Activated CD4-positive, CD25-positive, alpha-beta regulatory T cell treated with anti-CD3 and anti-CD28 coated beads, Interleukin-2, amount 50 U/mL, for 16 hours (primary cell): ENCODE results near the gene PTPN13.
"Not testable (repeated sequence)": the region's sequence is repeated elsewhere in the genome, so short reads cannot be mapped to it uniquely, and the experiment has no call there.

Experiments used
- DNase-seq: peaks from one replicate; pipeline ENCODE4 v3.0.0-alpha.2; 2020; ENCODE audit warnings: low read depth, low spot score

The PTPN13 gene

GRCh38 chr4:86718152-86718551, 124.0 kb downstream of the PTPN13 start:
- no peak for DNase-seq

GRCh38 chr4:86719149-86719548, 125.0 kb downstream of the PTPN13 start:
- not testable (repeated sequence) for DNase-seq

GRCh38 chr4:86720508-86721068, 126.5 kb downstream of the PTPN13 start:
- no peak for DNase-seq

- DNase-seq = no peak
These were observed 127.3 kb downstream of the PTPN13 start for GRCh38 chr4:86721412-86721811.

- DNase-seq = no peak
These were observed 136.2 kb downstream of the PTPN13 start for GRCh38 chr4:86730310-86730709.

- no peak for DNase-seq
These were observed 143.1 kb downstream of the PTPN13 start for GRCh38 chr4:86737244-86737643.

- DNase-seq = no peak
These were observed 147.7 kb downstream of the PTPN13 start for GRCh38 chr4:86741846-86742245.

- DNase-seq = no peak
These were observed 150.5 kb downstream of the PTPN13 start for GRCh38 chr4:86744570-86744969.

- no peak for DNase-seq
These were observed 155.0 kb downstream of the PTPN13 start for GRCh38 chr4:86749121-86749520.

- no peak for DNase-seq
These were observed 161.3 kb downstream of the PTPN13 start for GRCh38 chr4:86755388-86755787.

- no peak for DNase-seq
These were observed 163.4 kb downstream of the PTPN13 start for GRCh38 chr4:86757468-86757867.

- DNase-seq = no peak
These were observed 165.2 kb downstream of the PTPN13 start for GRCh38 chr4:86759298-86759697.

GRCh38 chr4:86762649-86763048, 168.5 kb downstream of the PTPN13 start:
- no peak for DNase-seq

GRCh38 chr4:86769794-86770193, 175.7 kb downstream of the PTPN13 start:
- no peak for DNase-seq

GRCh38 chr4:86771141-86771540, 177.0 kb downstream of the PTPN13 start:
- no peak for DNase-seq

- no peak for DNase-seq
These were observed 180.9 kb downstream of the PTPN13 start for GRCh38 chr4:86775061-86775460.

GRCh38 chr4:86778175-86778574, 184.1 kb downstream of the PTPN13 start:
- DNase-seq = no peak

- DNase-seq = no peak
These were observed 194.7 kb downstream of the PTPN13 start for GRCh38 chr4:86788826-86789225.

- DNase-seq = no peak
These were observed 197.0 kb downstream of the PTPN13 start for GRCh38 chr4:86791126-86791525.

GRCh38 chr4:86809809-86810208, 215.7 kb downstream of the PTPN13 start:
- no peak for DNase-seq

- DNase-seq = no peak
These were observed 216.7 kb downstream of the PTPN13 start for GRCh38 chr4:86810847-86811246.

GRCh38 chr4:86815653-86816052, 221.5 kb downstream of the PTPN13 start:
- no peak for DNase-seq

GRCh38 chr4:86816501-86817273, 222.6 kb downstream of the PTPN13 start:
- DNase-seq = no peak
